ENCODE results near the gene HSPA2.

Gene HSPA2

DNA sequence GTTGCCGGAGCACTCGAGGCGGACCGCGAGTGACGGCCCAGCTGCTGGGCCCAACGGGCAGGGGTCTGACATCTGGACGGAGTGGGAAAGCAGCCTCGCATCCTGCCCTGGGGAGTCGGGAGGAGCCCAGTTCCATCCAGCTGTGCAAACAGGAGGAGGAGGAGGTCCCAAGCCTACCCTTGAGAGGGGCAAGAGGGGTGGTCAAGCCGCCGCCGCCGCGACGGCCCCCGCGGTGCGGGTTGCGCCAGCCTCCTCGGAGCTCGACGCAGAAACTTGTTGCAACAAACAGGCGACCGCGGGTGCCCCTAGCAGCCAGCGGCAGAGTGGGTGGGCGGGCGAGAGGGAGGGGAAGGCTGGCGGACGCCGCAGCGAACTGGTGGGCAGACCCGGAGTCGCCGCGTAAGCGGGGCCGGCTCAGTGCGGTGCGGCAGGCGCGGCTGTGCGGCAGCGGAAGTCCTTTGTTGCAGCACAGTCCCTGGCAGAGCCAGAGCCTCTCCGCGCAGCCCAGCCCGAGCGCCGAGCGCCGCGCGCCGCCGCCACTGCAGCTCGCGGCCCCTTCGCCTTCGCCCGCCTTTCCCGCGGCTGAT lies 36.1 kb upstream of the HSPA2 start, which contains the start of gene ZBTB1:
Gene ZBTB1, plus strand, starts transcription at position 461 of the 587 bp plus-strand sequence. CDS start 16,735 bp downstream, outside the sequence.
- H3K4me1 ChIP-seq (ENCODE audit: control insufficient read depth, insufficient read depth, low read length) = peaks cover 57% of the 10 kb centered on the region
- H3K9ac ChIP-seq (ENCODE audit: low read depth, low read length) = peak within 1 kb of the TSS; percentile 99
- no peaks in the 10 kb centered on the region for H3K9me3 ChIP-seq (replicated peaks; ENCODE audit: low read length)
- peak within 1 kb of the TSS; percentile 84 for H3K4me3 ChIP-seq (ENCODE audit: low read length)
- H3K4me2 ChIP-seq (ENCODE audit: low read length) = peak within 1 kb of the TSS; percentile 91
- no peaks in the 10 kb centered on the region for H3K36me3 ChIP-seq (ENCODE audit: insufficient read depth, low read length)
- H3K27me3 ChIP-seq (ENCODE audit: control insufficient read depth, insufficient read depth, low read length) = no peaks in the 10 kb centered on the region

- Histone ChIP-seq H3K4me3 (ENCODE audit: low read length) (peak overlapping the region; percentile 84), H3K36me3 (ENCODE audit: insufficient read depth, low read length) (no peaks in the 10 kb centered on the region), H3K4me2 (ENCODE audit: low read length) (peak overlapping the region; percentile 91), H3K9me3 (replicated peaks; ENCODE audit: low read length) (no peaks in the 10 kb centered on the region), H3K9ac (ENCODE audit: low read depth, low read length) (peak overlapping the region; percentile 99), H3K27me3 (ENCODE audit: control insufficient read depth, insufficient read depth, low read length) (no peaks in the 10 kb centered on the region), H3K4me1 (ENCODE audit: control insufficient read depth, insufficient read depth, low read length) (peaks cover 53% of the 10 kb centered on the region)
Measured at GRCh38 chr14:64504897-64505794, 35.4 kb upstream of the HSPA2 start.

- H3K27me3 ChIP-seq (ENCODE audit: control insufficient read depth, insufficient read depth, low read length) = no peaks in the 10 kb centered on the region
- H3K4me3 ChIP-seq (ENCODE audit: low read length) = peak overlapping the region; percentile 67
- peak overlapping the region; percentile 56 for H3K9ac ChIP-seq (ENCODE audit: low read depth, low read length)
- H3K9me3 ChIP-seq (replicated peaks; ENCODE audit: low read length) = no peaks in the 10 kb centered on the region
- H3K4me1 ChIP-seq (ENCODE audit: control insufficient read depth, insufficient read depth, low read length) = peaks cover 47% of the 10 kb centered on the region
- H3K36me3 ChIP-seq (ENCODE audit: insufficient read depth, low read length) = no peaks in the 10 kb centered on the region
- H3K4me2 ChIP-seq (ENCODE audit: low read length) = peak overlapping the region; percentile 91
Measured at GRCh38 chr14:64506721-64507120, 33.8 kb upstream of the HSPA2 start.

DNA sequence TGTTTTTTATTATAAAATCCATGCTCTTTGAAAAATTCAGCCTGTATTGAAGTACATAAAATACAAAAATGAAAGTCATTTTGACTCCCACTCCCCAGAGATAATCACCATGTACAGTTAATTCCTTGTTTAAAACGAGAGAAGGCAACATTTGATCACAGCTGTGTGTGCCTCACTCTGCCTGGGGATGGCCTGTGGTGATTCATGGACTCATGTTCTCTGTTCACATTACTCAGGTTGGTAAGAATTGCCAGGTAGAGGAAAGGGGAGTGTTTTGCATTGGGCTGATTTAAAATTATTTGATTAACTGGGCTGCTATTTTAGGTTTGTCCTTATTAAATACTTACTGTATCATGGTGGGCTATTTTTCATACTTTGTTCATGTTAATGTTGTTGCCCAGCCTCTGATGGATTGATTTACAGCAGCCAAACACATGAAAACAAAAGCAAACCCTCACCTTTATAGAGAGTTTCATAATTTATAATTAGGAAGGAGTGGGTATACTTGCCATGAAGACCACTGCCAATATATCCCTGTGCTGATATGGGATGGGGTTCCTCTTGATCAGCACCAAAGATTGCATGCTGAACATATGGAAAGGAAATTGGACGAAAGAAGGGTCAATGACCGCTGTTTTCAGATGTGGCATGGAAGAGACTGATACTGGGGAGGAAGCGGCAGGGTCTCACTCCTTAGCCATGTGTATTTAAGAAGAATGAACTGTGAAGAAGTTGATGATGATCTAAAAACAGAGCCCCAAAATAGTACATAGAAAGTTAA lies 33.0 kb upstream of the HSPA2 start:
- Histone ChIP-seq H3K4me1 (ENCODE audit: control insufficient read depth, insufficient read depth, low read length) (peaks cover 39% of the 10 kb centered on the region), H3K36me3 (ENCODE audit: insufficient read depth, low read length) (no peaks in the 10 kb centered on the region), H3K9me3 (replicated peaks; ENCODE audit: low read length) (no peaks in the 10 kb centered on the region), H3K4me3 (ENCODE audit: low read length) (peak overlapping the region; percentile 67), H3K4me2 (ENCODE audit: low read length) (peak overlapping the region; percentile 91), H3K27me3 (ENCODE audit: control insufficient read depth, insufficient read depth, low read length) (no peaks in the 10 kb centered on the region), H3K9ac (ENCODE audit: low read depth, low read length) (peak overlapping the region; percentile 56)

DNA sequence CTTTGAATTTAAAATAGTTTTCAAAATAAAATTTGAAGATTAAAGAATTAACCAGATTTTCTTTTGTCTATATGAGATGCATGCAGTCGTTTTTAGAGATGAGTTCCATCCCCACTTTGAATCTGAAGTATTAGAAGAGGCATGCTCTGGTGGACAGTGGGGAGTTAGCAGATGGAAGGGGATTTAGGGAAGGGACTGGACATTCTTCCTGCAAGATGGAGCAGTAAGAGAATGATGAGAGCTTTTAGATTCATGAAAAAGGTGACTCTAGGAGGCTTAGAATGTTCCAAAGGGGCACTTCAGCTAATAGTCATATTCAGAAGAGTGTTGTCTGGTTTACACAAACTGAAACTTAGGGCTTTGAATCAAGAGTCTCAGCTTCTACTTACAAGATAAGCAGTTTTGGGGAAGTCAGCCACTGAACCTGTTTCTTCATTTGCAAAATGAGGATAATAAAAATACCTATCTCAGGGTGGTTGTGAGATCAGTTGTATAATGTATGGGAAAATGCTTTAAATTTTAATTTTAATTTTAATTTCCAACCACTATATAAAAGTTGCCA lies 32.2 kb upstream of the HSPA2 start:
- Histone ChIP-seq H3K36me3 (ENCODE audit: insufficient read depth, low read length) (no peaks in the 10 kb centered on the region), H3K27me3 (ENCODE audit: control insufficient read depth, insufficient read depth, low read length) (no peaks in the 10 kb centered on the region), H3K9me3 (replicated peaks; ENCODE audit: low read length) (no peaks in the 10 kb centered on the region), H3K9ac (ENCODE audit: low read depth, low read length) (no peak overlapping the region), H3K4me3 (ENCODE audit: low read length) (no peak overlapping the region), H3K4me2 (ENCODE audit: low read length) (peak overlapping the region; percentile 91), H3K4me1 (ENCODE audit: control insufficient read depth, insufficient read depth, low read length) (peaks cover 38% of the 10 kb centered on the region)

DNA sequence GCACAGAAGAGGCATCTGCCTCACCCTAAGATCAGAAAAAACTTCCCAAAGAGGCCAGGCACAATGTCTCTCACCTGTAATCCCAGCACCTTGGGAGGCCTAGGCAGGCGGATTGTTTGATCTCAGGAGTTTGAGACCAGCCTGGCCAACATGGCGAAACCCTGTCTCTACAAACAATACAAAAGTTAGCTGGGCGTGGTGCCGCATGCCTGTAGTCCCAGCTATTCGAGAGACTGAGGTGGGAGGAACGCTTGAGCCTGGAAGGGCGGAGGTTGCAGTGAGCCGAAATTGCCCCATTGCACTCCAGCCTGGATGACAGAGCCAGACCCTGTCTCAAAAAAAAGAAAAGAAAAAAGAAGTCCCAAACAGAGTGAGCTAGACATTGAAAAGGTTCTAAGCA lies 31.5 kb upstream of the HSPA2 start:
- Histone ChIP-seq H3K4me3 (ENCODE audit: low read length) (no peak overlapping the region), H3K27me3 (ENCODE audit: control insufficient read depth, insufficient read depth, low read length) (no peaks in the 10 kb centered on the region), H3K36me3 (ENCODE audit: insufficient read depth, low read length) (no peaks in the 10 kb centered on the region), H3K9ac (ENCODE audit: low read depth, low read length) (no peak overlapping the region), H3K4me2 (ENCODE audit: low read length) (no peak overlapping the region), H3K9me3 (replicated peaks; ENCODE audit: low read length) (no peaks in the 10 kb centered on the region), H3K4me1 (ENCODE audit: control insufficient read depth, insufficient read depth, low read length) (peaks cover 38% of the 10 kb centered on the region)

GRCh38 chr14:64510825-64511671 lies 29.5 kb upstream of the HSPA2 start:
- Histone ChIP-seq H3K9ac (ENCODE audit: low read depth, low read length) (no peak overlapping the region), H3K4me2 (ENCODE audit: low read length) (peak overlapping the region; percentile 50), H3K9me3 (replicated peaks; ENCODE audit: low read length) (no peaks in the 10 kb centered on the region), H3K27me3 (ENCODE audit: control insufficient read depth, insufficient read depth, low read length) (no peaks in the 10 kb centered on the region), H3K36me3 (ENCODE audit: insufficient read depth, low read length) (no peaks in the 10 kb centered on the region), H3K4me3 (ENCODE audit: low read length) (no peak overlapping the region), H3K4me1 (ENCODE audit: control insufficient read depth, insufficient read depth, low read length) (peaks cover 41% of the 10 kb centered on the region)

GRCh38 chr14:64513271-64513670 lies 27.3 kb upstream of the HSPA2 start:
- no peaks in the 10 kb centered on the region for H3K36me3 ChIP-seq (ENCODE audit: insufficient read depth, low read length)
- H3K27me3 ChIP-seq (ENCODE audit: control insufficient read depth, insufficient read depth, low read length) = no peaks in the 10 kb centered on the region
- H3K4me1 ChIP-seq (ENCODE audit: control insufficient read depth, insufficient read depth, low read length) = peaks cover 23% of the 10 kb centered on the region
- no peaks in the 10 kb centered on the region for H3K9me3 ChIP-seq (replicated peaks; ENCODE audit: low read length)
- no peak overlapping the region for H3K9ac ChIP-seq (ENCODE audit: low read depth, low read length)
- no peak overlapping the region for H3K4me2 ChIP-seq (ENCODE audit: low read length)
- H3K4me3 ChIP-seq (ENCODE audit: low read length) = no peak overlapping the region

- Histone ChIP-seq H3K36me3 (ENCODE audit: insufficient read depth, low read length) (no peaks in the 10 kb centered on the region), H3K4me1 (ENCODE audit: control insufficient read depth, insufficient read depth, low read length) (peaks cover 13% of the 10 kb centered on the region)
Measured at GRCh38 chr14:64515053-64515452, 25.5 kb upstream of the HSPA2 start.

DNA sequence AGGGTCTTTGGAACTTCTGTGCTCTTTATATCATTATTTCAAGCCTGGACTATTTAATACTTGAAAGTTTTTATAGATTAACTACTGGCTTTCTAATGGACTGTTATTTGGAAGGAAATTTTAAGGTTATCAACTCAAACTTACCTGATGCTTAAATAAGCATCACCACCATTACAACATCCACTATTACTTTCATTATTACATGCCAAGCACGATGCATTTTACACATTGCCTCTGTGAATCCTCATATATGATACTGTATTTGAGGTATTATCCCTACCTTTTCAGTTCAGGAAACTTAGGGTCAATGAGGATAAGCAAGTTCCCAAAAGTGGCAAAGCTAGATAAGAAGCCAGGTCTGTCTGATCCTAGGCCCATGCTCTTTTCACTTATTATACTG lies 23.6 kb upstream of the HSPA2 start:
- Histone ChIP-seq H3K36me3 (ENCODE audit: insufficient read depth, low read length) (peaks cover 6% of the 10 kb centered on the region), H3K9ac (ENCODE audit: low read depth, low read length) (no peak overlapping the region), H3K9me3 (replicated peaks; ENCODE audit: low read length) (no peaks in the 10 kb centered on the region), H3K27me3 (ENCODE audit: control insufficient read depth, insufficient read depth, low read length) (no peaks in the 10 kb centered on the region), H3K4me3 (ENCODE audit: low read length) (no peak overlapping the region), H3K4me2 (ENCODE audit: low read length) (no peak overlapping the region), H3K4me1 (ENCODE audit: control insufficient read depth, insufficient read depth, low read length) (peaks cover 3% of the 10 kb centered on the region)

More at GRCh38 chr14:64515053-64515452, 25.5 kb upstream of the HSPA2 start:
- Histone ChIP-seq H3K9me3 (replicated peaks; ENCODE audit: low read length) (no peaks in the 10 kb centered on the region), H3K27me3 (ENCODE audit: control insufficient read depth, insufficient read depth, low read length) (no peaks in the 10 kb centered on the region), H3K9ac (ENCODE audit: low read depth, low read length) (no peak overlapping the region), H3K4me3 (ENCODE audit: low read length) (no peak overlapping the region), H3K4me2 (ENCODE audit: low read length) (no peak overlapping the region)

Measured in skeletal muscle satellite cell (primary cell).